H1 (cell line): ENCODE measurements around the gene CPNE4. TPM values are rescaled to one million over a fixed set of nuclear protein-coding genes. Genes with fewer than 3 reads are reported as not detected.

Source experiments
- CTCF ChIA-PET: fragments of 300-600 bp; sonication (Branson Sonifier 250); formaldehyde crosslinking; loops from one replicate; lab custom pipeline; 2021; ENCODE audit not compliant: partially characterized antibody; lab: Charles Lee
- POLR2A ChIA-PET: fragments of 300-600 bp; sonication (Branson Sonifier 250); formaldehyde crosslinking; loops from one replicate; lab custom pipeline; 2021; ENCODE audit warnings: inconsistent platforms; ENCODE audit not compliant: partially characterized antibody; lab: Charles Lee
- DNase-seq, 2 experiments: peaks; one replicate each; pipeline versions ENCODE4 v3.0.0 to v3.0.0-alpha.2; 2010 to 2022; ENCODE audit warnings: low spot score in 2 of 2, low read depth in 1 of 2, mixed read lengths in 1 of 2
- FAIRE-seq: peaks from 2 replicates; lab custom pipeline; 2011; peaks lifted over from hg19 to GRCh38; lab: Jason Lieb, UNC
- H2AFZ ChIP-seq: 2 replicates; pipeline ENCODE4 v1.8.1; 2012; ENCODE audit warnings: low read length, inconsistent platforms
- H2AK5ac ChIP-seq: 2 replicates; pipeline ENCODE4 v1.6.1; 2013; ENCODE audit warnings: low read depth, low read length
- H2BK120ac ChIP-seq: replicated peaks from 2 replicates; pipeline ENCODE3; 2013; ENCODE audit warnings: low read depth, low read length, inconsistent platforms
- H2BK12ac ChIP-seq: 2 replicates; pipeline ENCODE4 v1.6.1; 2013; ENCODE audit warnings: low read depth, low read length
- H2BK15ac ChIP-seq: 2 replicates; pipeline ENCODE4 v1.6.1; 2013; ENCODE audit warnings: low read length
- H2BK20ac ChIP-seq: 2 replicates; pipeline ENCODE4 v1.6.1; 2013; ENCODE audit warnings: low read length
- H2BK5ac ChIP-seq: 2 replicates; pipeline ENCODE4 v1.6.1; 2013; ENCODE audit warnings: low read depth, low read length
- H3K14ac ChIP-seq: 2 replicates; pipeline ENCODE4 v1.6.1; 2013; ENCODE audit warnings: inconsistent platforms; ENCODE audit not compliant: insufficient read length
- H3K18ac ChIP-seq: 2 replicates; pipeline ENCODE4 v1.6.1; 2013; ENCODE audit warnings: low read length; ENCODE audit errors: extremely low read depth
- H3K23ac ChIP-seq: 2 replicates; pipeline ENCODE4 v1.6.1; 2013; ENCODE audit warnings: inconsistent platforms; ENCODE audit not compliant: insufficient read length
- H3K23me2 ChIP-seq: 2 replicates; pipeline ENCODE4 v1.6.1; 2013; ENCODE audit warnings: low read depth, low read length
- H3K27ac ChIP-seq: 2 replicates; pipeline ENCODE4 v1.6.1; 2011; ENCODE audit warnings: low read depth, low read length, inconsistent platforms
- H3K27me3 ChIP-seq, 4 experiments: replicated peaks in 1 of 4; 1 replicate in 1 of 4; 2 replicates in 3 of 4; pipeline versions ENCODE4 v1.6.1 to v1.8.1; 2011 to 2013; ENCODE audit warnings: low read length in 3 of 4, mild to moderate bottlenecking in 3 of 4, inconsistent platforms in 2 of 4, mixed read lengths in 2 of 4, moderate library complexity in 1 of 4; ENCODE audit not compliant: control insufficient read depth in 3 of 4, insufficient read depth in 3 of 4; ENCODE audit errors: extremely low read depth in 1 of 4
- H3K36me3 ChIP-seq, 4 experiments: 2 replicates each; pipeline versions ENCODE4 v1.6.1 to v1.8.1; 2011 to 2013; ENCODE audit warnings: mild to moderate bottlenecking in 4 of 4, low read length in 3 of 4, moderate library complexity in 2 of 4, control low read depth in 1 of 4, inconsistent platforms in 1 of 4; ENCODE audit not compliant: insufficient read depth in 4 of 4, control insufficient read depth in 2 of 4
- H3K4ac ChIP-seq: replicated peaks from 2 replicates; pipeline ENCODE3; 2013; ENCODE audit warnings: low read length, low read depth, mixed read lengths, inconsistent platforms; ENCODE audit not compliant: insufficient read length
- H3K4me1 ChIP-seq, 4 experiments: replicated peaks in 1 of 4; 1 replicate in 1 of 4; 2 replicates in 3 of 4; pipeline versions ENCODE4 v1.6.1 to v1.8.1; 2011 to 2013; ENCODE audit warnings: low read length in 3 of 4, inconsistent platforms in 2 of 4, mixed read lengths in 1 of 4; ENCODE audit not compliant: insufficient read depth in 4 of 4, control insufficient read depth in 3 of 4
- H3K4me2 ChIP-seq, 2 experiments: 2 replicates each; pipeline versions ENCODE4 v1.6.1 to v1.8.1; 2011 to 2013; ENCODE audit warnings: low read depth in 2 of 2, low read length in 2 of 2, control low read depth in 1 of 2, inconsistent platforms in 1 of 2, mild to moderate bottlenecking in 1 of 2; ENCODE audit not compliant: insufficient read depth in 1 of 2
- H3K4me3 ChIP-seq, 4 experiments: fragments of 200-600, 300-600 bp in 1 of 4; sonication (generic), shearing (Covaris generic), sonication (Bioruptor Twin) in 1 of 4; 2 replicates each; pipeline versions ENCODE4 v1.5.1 to v1.8.1; 2011 to 2016; ENCODE audit warnings: low read length in 4 of 4, low read depth in 3 of 4, control low read depth in 2 of 4, inconsistent platforms in 2 of 4, mild to moderate bottlenecking in 2 of 4, mixed read lengths in 1 of 4, moderate library complexity in 1 of 4; ENCODE audit not compliant: insufficient read depth in 2 of 4; ENCODE audit errors: extremely low read depth in 1 of 4
- H3K56ac ChIP-seq: replicated peaks from 2 replicates; pipeline ENCODE3; 2013; ENCODE audit warnings: low read depth, mild to moderate bottlenecking, mixed read lengths, low read length, inconsistent platforms; ENCODE audit not compliant: insufficient read length
- H3K79me1 ChIP-seq: 2 replicates; pipeline ENCODE4 v1.6.1; 2013; ENCODE audit warnings: low read depth, low read length, control low read depth
- H3K79me2 ChIP-seq, 2 experiments: 2 replicates each; pipeline versions ENCODE4 v1.6.1 to v1.8.1; 2012 to 2013; ENCODE audit warnings: low read length in 2 of 2, mild to moderate bottlenecking in 2 of 2, inconsistent platforms in 1 of 2; ENCODE audit not compliant: insufficient read depth in 2 of 2, control insufficient read depth in 1 of 2
- H3K9ac ChIP-seq, 4 experiments: replicated peaks in 1 of 4; 1 replicate in 1 of 4; 2 replicates in 3 of 4; pipeline versions ENCODE4 v1.6.1 to v1.8.1; 2011 to 2013; ENCODE audit warnings: low read depth in 3 of 4, low read length in 3 of 4, control low read depth in 2 of 4, mild to moderate bottlenecking in 2 of 4, moderate library complexity in 2 of 4, inconsistent platforms in 1 of 4; ENCODE audit errors: extremely low read depth in 1 of 4
- H3K9me3 ChIP-seq, 2 experiments: 2 replicates each; pipeline versions ENCODE4 v1.6.1 to v1.8.1; 2012 to 2013; ENCODE audit warnings: mild to moderate bottlenecking in 2 of 2, moderate library complexity in 2 of 2, control low read depth in 1 of 2, inconsistent platforms in 1 of 2, low read depth in 1 of 2, low read length in 1 of 2, mixed read lengths in 1 of 2; ENCODE audit not compliant: insufficient read depth in 2 of 2
- H4K20me1 ChIP-seq, 2 experiments: replicated peaks in 1 of 2; 2 replicates each; pipeline versions ENCODE3 to v1.8.1; 2011 to 2013; ENCODE audit warnings: inconsistent platforms in 2 of 2, low read length in 2 of 2, mild to moderate bottlenecking in 1 of 2; ENCODE audit not compliant: insufficient read depth in 2 of 2, control insufficient read depth in 1 of 2
- H4K5ac ChIP-seq: 2 replicates; pipeline ENCODE4 v1.6.1; 2013; ENCODE audit warnings: low read length, low read depth, mixed read lengths, inconsistent platforms; ENCODE audit not compliant: insufficient read length
- H4K8ac ChIP-seq: 2 replicates; pipeline ENCODE4 v1.8.0; 2013; ENCODE audit warnings: mild to moderate bottlenecking, moderate library complexity, low read length, inconsistent platforms; ENCODE audit not compliant: insufficient read depth; ENCODE audit errors: extremely low read depth
- H4K91ac ChIP-seq: replicated peaks from 2 replicates; pipeline ENCODE3; 2013; ENCODE audit warnings: low read length, mixed read lengths, inconsistent platforms; ENCODE audit not compliant: insufficient read length
- KDM4A ChIP-seq: IDR thresholded peaks from one replicate; pipeline ENCODE4 v1.7.1; 2012; ENCODE audit warnings: low read depth, mild to moderate bottlenecking, moderate library complexity, low read length, inconsistent platforms; ENCODE audit not compliant: severe bottlenecking
- SP1 ChIP-seq: IDR thresholded peaks from 2 replicates; pipeline ENCODE4 v1.6.1; 2011; ENCODE audit warnings: low read depth, low read length
- WGBS, 2 experiments: shearing (Covaris generic) in 1 of 2; methylation state at CpG; one replicate each; pipeline versions ENCODE4 v1.1.6 to v1.1.7; 2013 to 2015; ENCODE audit warnings: low lambda C conversion rate in 2 of 2, mixed read lengths in 2 of 2, inconsistent platforms in 1 of 2, low coverage in 1 of 2, missing lambda C conversion rate in 1 of 2; ENCODE audit not compliant: insufficient replicate concordance in 2 of 2, insufficient coverage in 1 of 2, insufficient read length in 1 of 2; ENCODE audit errors: extremely low coverage in 1 of 2, missing lambda C conversion rate in 1 of 2; 5-methylcytosine and 5-hydroxymethylcytosine counted together
- polyA plus RNA-seq, 7 experiments: library from polyadenylated mRNA; depleted of rRNA in 3 of 7; stranded (reverse) in 5 of 7; unstranded in 2 of 7; fragments of >200 nt in 5 of 7; fragments of 200-250 nt in 2 of 7; gene quantifications; 1 replicate in 5 of 7; 2 replicates in 1 of 7; 4 replicates in 1 of 7; pipeline versions ENCODE4 v1.2.1 to v1.2.3, GENCODE V29; 2011 to 2013; ENCODE audit warnings: missing spikeins in 2 of 7, mixed read lengths in 2 of 7
- total RNA-seq: library from RNA; stranded (reverse); fragmentation: NEBNext Ultra II Directional; extraction: Animal tissue kit (Norgen Biotek cat#: 25700); gene quantifications from 2 replicates; pipeline ENCODE4 v1.2.1, GENCODE V29; 2021

The CPNE4 gene
- total and polyA plus RNA-seq, 2 of the 8 experiments (the other 6 are each of a cell fraction or from before 2014, with no cell fraction given) = 0.82 to 3.8 TPM

DNA sequence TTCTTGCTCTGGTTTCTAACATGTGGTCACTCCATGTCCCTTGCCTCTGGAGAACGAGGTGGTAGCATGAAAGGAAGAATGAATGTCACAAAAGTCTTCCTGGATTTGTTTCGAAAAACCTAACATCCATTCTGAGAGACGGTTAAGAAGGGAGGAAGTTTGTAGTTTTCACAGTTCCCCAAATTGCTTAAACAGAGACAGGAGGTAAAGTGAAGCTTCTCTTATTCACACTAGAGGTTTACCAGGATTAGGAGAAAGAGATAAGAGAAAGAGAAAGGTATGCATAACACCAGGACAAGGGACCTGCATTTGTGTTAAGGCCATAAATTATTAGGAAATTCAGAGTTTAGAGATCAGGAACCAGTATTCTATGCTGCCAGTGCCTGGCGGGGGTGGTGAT lies 228.1 kb downstream of the CPNE4 start:
- Histone ChIP-seq H3K27me3 (no peaks in the 10 kb centered on the region; a peak in 1 of 7 replicates), H2BK15ac (no peak overlapping the region), H2BK5ac (no peak overlapping the region), H3K4ac (no peak overlapping the region), H3K9me3 (no peaks in the 10 kb centered on the region), H4K20me1 (no peaks in the 10 kb centered on the region), H3K23me2 (no peaks in the 10 kb centered on the region), H2BK12ac (no peak overlapping the region), H3K56ac (no peak overlapping the region), H4K5ac (no peak overlapping the region), H3K4me1 (0 out of 7 replicates have a peak, but pooled peaks cover 0 to 2% (median 0%) of the 10 kb centered on the region in 4 experiments), H4K91ac (no peak overlapping the region), H4K8ac (no peak overlapping the region), H3K4me3 (no peak overlapping the region), H2BK20ac (no peak overlapping the region), H2BK120ac (no peak overlapping the region), H3K36me3 (no peaks in the 10 kb centered on the region), H3K23ac (no peak overlapping the region), H2AFZ (peak overlapping the region; percentile 66; the same call in 1 of the 2 replicates), H3K14ac (no peak overlapping the region), H3K18ac (no peak overlapping the region), H3K9ac (no peak overlapping the region), H3K79me2 (no peaks in the 10 kb centered on the region), H2AK5ac (no peak overlapping the region), H3K27ac (no peak overlapping the region), H3K4me2 (no peak overlapping the region), H3K79me1 (no peaks in the 10 kb centered on the region)
- DNase-seq (no peak), FAIRE-seq (no peak)
- TF ChIP-seq SP1 (no peak), KDM4A (no peak)
- POLR2A ChIA-PET = no interaction called here
- CTCF ChIA-PET = interaction anchor here (0.7 to 1.1 kb wide), 3 partner anchors 9 to 231 kb away, joined by 3 read pairs; no protein-coding TSS in a partner anchor
- WGBS, 2 experiments = 78% methylated on average over 4 of the region's 4 CpGs; no CpG with 5 or more reads in 1 of the 2 experiments
